OCI-LY1 (cell line): ENCODE results near the gene CYP11A1.

ENCODE experiments used
- CTCF ChIP-seq: fragments of 200-600 bp; sonication (generic), shearing (Covaris generic); IDR thresholded peaks from 2 replicates; pipeline ENCODE4 v1.5.1; 2017; ENCODE audit warnings: mild to moderate bottlenecking, antibody characterized with exemption, low read length, moderate library complexity, mixed read lengths
- EZH2 ChIP-seq: fragments of 200-600 bp; sonication (generic), shearing (Covaris generic); IDR thresholded peaks from 2 replicates; pipeline ENCODE4 v1.8.0; 2017; ENCODE audit warnings: borderline replicate concordance, mixed run types, mild to moderate bottlenecking, antibody characterized with exemption, low read length, moderate library complexity, mixed read lengths

DNA sequence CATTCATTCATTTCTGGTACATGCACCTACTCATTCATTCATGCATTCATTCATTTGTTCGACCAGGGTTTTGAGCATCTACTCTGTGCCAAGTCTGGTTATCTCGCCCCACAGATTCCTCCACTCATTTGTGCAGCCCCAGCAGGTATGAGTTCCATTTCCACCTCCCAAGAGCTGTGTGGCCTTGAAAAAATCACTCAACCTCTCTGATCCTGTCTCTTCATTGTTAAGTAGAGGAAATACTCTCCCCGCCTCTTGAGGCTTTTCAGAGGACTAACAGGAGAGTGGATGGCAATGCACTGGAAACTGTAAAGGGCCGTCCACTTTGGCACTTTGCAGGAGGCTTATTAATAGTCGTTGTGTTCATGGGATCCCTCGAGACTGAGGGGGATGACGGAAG, 61.8 kb downstream of the CYP11A1 start:
- no peak for TF ChIP-seq CTCF
- no peak for TF ChIP-seq EZH2
